Epithelial cell of proximal tubule (primary cell): ENCODE results near the gene ULK4. TPM values are rescaled to one million over a fixed set of nuclear protein-coding genes. Genes with fewer than 3 reads are reported as not detected.
"Not testable (repeated sequence)": the region's sequence is repeated elsewhere in the genome, so short reads cannot be mapped to it uniquely, and the experiment has no call there.

ENCODE experiments used
- DNase-seq: peaks from one replicate; pipeline ENCODE4 v3.0.0-alpha.2; 2011; ENCODE audit warnings: low read depth
- H3K4me3 ChIP-seq: 2 replicates; pipeline ENCODE4 v1.5.1; 2011; ENCODE audit warnings: low read depth, mild to moderate bottlenecking, low read length
- total RNA-seq: library from RNA; depleted of rRNA; stranded (reverse); fragments of >200 nt; gene quantifications from 2 replicates; pipeline ENCODE4 v1.2.3, GENCODE V29; 2015
- TF ChIP-seq, protein P1 (sequence below): conservative IDR thresholded peaks from 2 replicates; pipeline ENCODE4 v1.5.1; 2012; ENCODE audit warnings: low read depth, mild to moderate bottlenecking, low read length

ULK4 gene
- total RNA-seq, 1 donor from 2014 or later, result 2.2 TPM

DNA sequence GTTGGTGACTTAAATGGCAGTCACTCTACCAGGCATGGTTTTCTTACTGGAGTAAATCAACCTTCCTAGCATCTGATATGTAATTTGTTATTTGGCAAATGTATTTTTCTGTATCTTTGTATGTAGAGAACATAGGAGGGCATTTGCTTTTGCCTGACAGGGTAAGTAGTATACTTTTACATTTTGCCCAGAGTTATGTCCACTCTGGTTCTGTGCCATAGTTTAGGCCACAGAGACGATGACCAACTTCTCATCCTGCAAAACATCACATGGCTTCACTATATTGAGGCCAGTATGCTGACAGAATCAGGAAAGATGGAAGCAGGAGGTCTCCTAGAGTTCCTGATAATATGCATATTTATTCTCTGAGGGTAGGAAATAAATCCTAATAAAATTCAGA, 23.1 kb upstream of the ULK4 start:
- TF ChIP-seq, protein P1, sequence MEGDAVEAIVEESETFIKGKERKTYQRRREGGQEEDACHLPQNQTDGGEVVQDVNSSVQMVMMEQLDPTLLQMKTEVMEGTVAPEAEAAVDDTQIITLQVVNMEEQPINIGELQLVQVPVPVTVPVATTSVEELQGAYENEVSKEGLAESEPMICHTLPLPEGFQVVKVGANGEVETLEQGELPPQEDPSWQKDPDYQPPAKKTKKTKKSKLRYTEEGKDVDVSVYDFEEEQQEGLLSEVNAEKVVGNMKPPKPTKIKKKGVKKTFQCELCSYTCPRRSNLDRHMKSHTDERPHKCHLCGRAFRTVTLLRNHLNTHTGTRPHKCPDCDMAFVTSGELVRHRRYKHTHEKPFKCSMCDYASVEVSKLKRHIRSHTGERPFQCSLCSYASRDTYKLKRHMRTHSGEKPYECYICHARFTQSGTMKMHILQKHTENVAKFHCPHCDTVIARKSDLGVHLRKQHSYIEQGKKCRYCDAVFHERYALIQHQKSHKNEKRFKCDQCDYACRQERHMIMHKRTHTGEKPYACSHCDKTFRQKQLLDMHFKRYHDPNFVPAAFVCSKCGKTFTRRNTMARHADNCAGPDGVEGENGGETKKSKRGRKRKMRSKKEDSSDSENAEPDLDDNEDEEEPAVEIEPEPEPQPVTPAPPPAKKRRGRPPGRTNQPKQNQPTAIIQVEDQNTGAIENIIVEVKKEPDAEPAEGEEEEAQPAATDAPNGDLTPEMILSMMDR, result no peak
- H3K4me3 ChIP-seq, result no peak overlapping the region
- DNase-seq, result no peak

DNA sequence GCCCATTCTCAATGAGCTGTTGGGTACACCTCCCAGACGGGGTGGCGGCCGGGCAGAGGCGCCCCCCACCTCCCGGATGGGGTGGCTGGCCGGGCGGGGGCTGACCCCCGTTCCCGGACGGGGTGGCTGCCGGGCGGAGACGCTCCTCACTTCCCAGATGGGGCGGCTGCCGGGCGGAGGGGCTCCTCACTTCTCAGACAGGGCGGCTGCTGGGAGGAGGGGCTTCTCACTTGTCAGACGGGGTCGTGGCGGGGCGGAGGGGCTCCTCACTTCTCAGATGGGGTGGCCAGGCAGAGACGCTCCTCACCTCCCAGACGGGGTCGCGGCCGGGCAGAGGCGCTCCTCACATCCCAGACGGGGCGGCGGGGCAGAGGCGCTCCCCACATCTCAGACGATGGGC, 21.2 kb upstream of the ULK4 start:
- not testable (repeated sequence) for H3K4me3 ChIP-seq, DNase-seq

DNA sequence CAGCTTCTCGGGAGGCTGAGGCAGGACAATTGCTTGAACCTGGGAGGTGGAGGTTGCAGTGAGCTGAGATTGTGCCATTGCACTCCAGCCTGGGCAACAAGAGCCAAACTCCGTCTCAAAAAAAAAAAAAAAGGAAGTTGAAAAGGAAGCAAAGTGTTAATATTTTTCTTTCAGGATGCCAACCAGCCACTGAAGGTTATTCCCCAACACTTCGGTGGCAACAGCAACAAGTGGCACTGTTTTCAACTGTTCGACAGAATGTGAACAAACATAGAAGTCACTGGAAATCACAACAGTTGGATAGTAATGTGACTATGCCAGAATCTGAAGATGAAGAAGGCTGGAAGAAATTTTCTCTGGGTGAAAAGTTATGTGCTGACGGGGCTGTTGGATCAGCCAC, 15.5 kb upstream of the ULK4 start:
- not testable (repeated sequence) for DNase-seq, H3K4me3 ChIP-seq

GRCh38 chr3:41975416-41976103, 13.7 kb upstream of the ULK4 start:
- TF ChIP-seq, protein P1, result no peak
- H3K4me3 ChIP-seq, result no peak overlapping the region
- no peak for DNase-seq

- no peak for DNase-seq
- H3K4me3 ChIP-seq, result no peak overlapping the region
- TF ChIP-seq, protein P1, result no peak
Measured at GRCh38 chr3:41974223-41974622, 12.3 kb upstream of the ULK4 start.

DNA sequence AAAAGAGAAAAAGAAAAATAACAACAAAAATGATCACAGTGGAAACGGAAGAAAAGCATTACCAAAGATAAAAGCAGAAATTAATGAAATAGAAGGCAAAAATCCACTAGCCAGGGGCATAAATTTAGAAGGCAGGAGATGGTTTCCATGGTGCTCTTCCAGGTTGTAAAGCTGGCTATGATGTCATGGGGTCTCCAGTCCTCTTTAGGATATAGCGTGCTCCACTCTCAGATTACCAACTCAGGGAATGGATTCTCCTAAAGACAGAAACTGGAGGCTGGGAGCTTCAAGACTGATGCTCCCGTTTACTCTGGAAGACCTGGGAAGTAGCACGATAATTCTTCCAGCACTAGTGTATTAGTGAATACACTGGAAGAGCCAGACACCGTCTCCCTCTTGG, 10.9 kb upstream of the ULK4 start:
- no peak for DNase-seq
- TF ChIP-seq, protein P1, result no peak

GRCh38 chr3:41966206-41966605, 4.3 kb upstream of the ULK4 start:
- no peak overlapping the region for H3K4me3 ChIP-seq
- TF ChIP-seq, protein P1, result no peak
- DNase-seq, result no peak

More for the DNA sequence above, 10.9 kb upstream of the ULK4 start:
- H3K4me3 ChIP-seq, result no peak overlapping the region

GRCh38 chr3:41963823-41964222, 1.9 kb upstream of the ULK4 start:
- H3K4me3 ChIP-seq, result no peak overlapping the region
- DNase-seq, result no peak
- TF ChIP-seq, protein P1, result no peak
